OCI-LY1 (cell line): Measurements from ENCODE around the gene HELB.

Experiments used
- EZH2 ChIP-seq: fragments of 200-600 bp; sonication (generic), shearing (Covaris generic); IDR thresholded peaks from 2 replicates; pipeline ENCODE4 v1.8.0; 2017; ENCODE audit warnings: borderline replicate concordance, mixed run types, mild to moderate bottlenecking, antibody characterized with exemption, low read length, moderate library complexity, mixed read lengths
- TF ChIP-seq, protein P1 (sequence below): fragments of 200-600 bp; sonication (generic), shearing (Covaris generic); IDR thresholded peaks from 2 replicates; pipeline ENCODE4 v1.5.1; 2017; ENCODE audit warnings: mild to moderate bottlenecking, antibody characterized with exemption, low read length, moderate library complexity, mixed read lengths

DNA sequence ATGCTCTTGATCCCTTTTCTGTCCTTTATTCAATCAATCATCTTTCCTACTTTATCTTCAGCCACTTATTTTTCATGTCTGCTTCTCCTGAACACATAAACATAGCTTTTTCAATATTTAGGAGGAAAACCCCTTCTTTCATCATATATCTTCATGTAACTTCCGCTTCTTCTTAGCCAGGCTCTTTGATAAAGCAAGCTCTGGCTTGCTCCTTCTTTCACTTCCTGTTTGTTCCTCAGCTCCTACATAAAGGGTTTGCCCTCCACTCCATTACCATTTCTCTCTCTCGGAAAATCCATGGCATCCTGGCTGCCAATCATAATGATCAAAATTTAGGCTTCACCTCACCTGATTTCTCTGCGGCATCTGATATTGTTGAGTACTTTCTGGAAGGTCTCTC, 33.7 kb upstream of the HELB start:
- TF ChIP-seq EZH2: no peak
- TF ChIP-seq, protein P1, sequence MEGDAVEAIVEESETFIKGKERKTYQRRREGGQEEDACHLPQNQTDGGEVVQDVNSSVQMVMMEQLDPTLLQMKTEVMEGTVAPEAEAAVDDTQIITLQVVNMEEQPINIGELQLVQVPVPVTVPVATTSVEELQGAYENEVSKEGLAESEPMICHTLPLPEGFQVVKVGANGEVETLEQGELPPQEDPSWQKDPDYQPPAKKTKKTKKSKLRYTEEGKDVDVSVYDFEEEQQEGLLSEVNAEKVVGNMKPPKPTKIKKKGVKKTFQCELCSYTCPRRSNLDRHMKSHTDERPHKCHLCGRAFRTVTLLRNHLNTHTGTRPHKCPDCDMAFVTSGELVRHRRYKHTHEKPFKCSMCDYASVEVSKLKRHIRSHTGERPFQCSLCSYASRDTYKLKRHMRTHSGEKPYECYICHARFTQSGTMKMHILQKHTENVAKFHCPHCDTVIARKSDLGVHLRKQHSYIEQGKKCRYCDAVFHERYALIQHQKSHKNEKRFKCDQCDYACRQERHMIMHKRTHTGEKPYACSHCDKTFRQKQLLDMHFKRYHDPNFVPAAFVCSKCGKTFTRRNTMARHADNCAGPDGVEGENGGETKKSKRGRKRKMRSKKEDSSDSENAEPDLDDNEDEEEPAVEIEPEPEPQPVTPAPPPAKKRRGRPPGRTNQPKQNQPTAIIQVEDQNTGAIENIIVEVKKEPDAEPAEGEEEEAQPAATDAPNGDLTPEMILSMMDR: no peak
